Loucy (cell line): ENCODE data around the gene CDH4.

Source experiments
- CTCF ChIP-seq: fragments of 200-600 bp; sonication (generic); conservative IDR thresholded peaks from 2 replicates; pipeline ENCODE4 v1.5.1; 2014; ENCODE audit warnings: mild to moderate bottlenecking, antibody characterized with exemption, low read length
- EZH2phosphoT487 ChIP-seq: fragments of 200-600 bp; IDR thresholded peaks from 2 replicates; pipeline ENCODE4 v1.6.1; 2018; ENCODE audit warnings: antibody characterized with exemption, mild to moderate bottlenecking, moderate library complexity, borderline replicate concordance

GRCh38 chr20:61983965-61984364 lies 731.9 kb downstream of the CDH4 start:
- TF ChIP-seq CTCF = no peak
- no peak for TF ChIP-seq EZH2phosphoT487
